Endothelial cell (in vitro differentiated cells): ENCODE measurements around the gene ELF5. TPM values are rescaled to one million over a fixed set of nuclear protein-coding genes. Genes with fewer than 3 reads are reported as not detected.

Source experiments
- DNase-seq: peaks from one replicate; pipeline ENCODE4 v3.0.0; 2021; ENCODE audit warnings: low spot score
- H3K27ac Mint-ChIP-seq: one replicate; pipeline ENCODE4 v1.8.0; 2021; ENCODE audit warnings: mixed read lengths, inconsistent platforms; ENCODE audit not compliant: unreplicated experiment
- H3K27me3 Mint-ChIP-seq: one replicate; pipeline ENCODE4 v1.8.0; 2021; ENCODE audit warnings: mild to moderate bottlenecking, moderate library complexity, mixed read lengths, inconsistent platforms; ENCODE audit not compliant: unreplicated experiment
- H3K36me3 Mint-ChIP-seq: one replicate; pipeline ENCODE4 v1.8.0; 2021; ENCODE audit warnings: mild to moderate bottlenecking, low read depth, mixed read lengths, inconsistent platforms; ENCODE audit not compliant: unreplicated experiment
- H3K4me1 Mint-ChIP-seq: one replicate; pipeline ENCODE4 v1.8.0; 2021; ENCODE audit warnings: mild to moderate bottlenecking, mixed read lengths, inconsistent platforms; ENCODE audit not compliant: unreplicated experiment
- H3K4me3 Mint-ChIP-seq: one replicate; pipeline ENCODE4 v1.8.0; 2021; ENCODE audit warnings: mild to moderate bottlenecking, mixed read lengths, inconsistent platforms; ENCODE audit not compliant: unreplicated experiment
- H3K9me3 Mint-ChIP-seq: one replicate; pipeline ENCODE4 v1.8.0; 2021; ENCODE audit warnings: mixed read lengths, inconsistent platforms; ENCODE audit not compliant: unreplicated experiment
- total RNA-seq: library from RNA; stranded (reverse); fragmentation: NEBNext Ultra II Directional; extraction: Animal tissue kit (Norgen Biotek cat#: 25700); gene quantifications from one replicate; pipeline ENCODE4 v1.2.1, GENCODE V29; 2021; ENCODE audit not compliant: unreplicated experiment
- TF ChIP-seq, protein P1 (sequence below): fragments of 200-600 bp; sonication (generic); IDR thresholded peaks from one replicate; pipeline ENCODE4 v1.5.0; 2021; ENCODE audit warnings: antibody characterized with exemption; ENCODE audit not compliant: unreplicated experiment

ELF5 gene
- total RNA-seq, 1 donor from 2014 or later, result not detected

GRCh38 chr11:34478845-34479663 lies 34.5 kb downstream of the ELF5 start:
- H3K9me3 Mint-ChIP-seq, result no peaks in the 10 kb centered on the region
- no peak for DNase-seq
- TF ChIP-seq, protein P1, sequence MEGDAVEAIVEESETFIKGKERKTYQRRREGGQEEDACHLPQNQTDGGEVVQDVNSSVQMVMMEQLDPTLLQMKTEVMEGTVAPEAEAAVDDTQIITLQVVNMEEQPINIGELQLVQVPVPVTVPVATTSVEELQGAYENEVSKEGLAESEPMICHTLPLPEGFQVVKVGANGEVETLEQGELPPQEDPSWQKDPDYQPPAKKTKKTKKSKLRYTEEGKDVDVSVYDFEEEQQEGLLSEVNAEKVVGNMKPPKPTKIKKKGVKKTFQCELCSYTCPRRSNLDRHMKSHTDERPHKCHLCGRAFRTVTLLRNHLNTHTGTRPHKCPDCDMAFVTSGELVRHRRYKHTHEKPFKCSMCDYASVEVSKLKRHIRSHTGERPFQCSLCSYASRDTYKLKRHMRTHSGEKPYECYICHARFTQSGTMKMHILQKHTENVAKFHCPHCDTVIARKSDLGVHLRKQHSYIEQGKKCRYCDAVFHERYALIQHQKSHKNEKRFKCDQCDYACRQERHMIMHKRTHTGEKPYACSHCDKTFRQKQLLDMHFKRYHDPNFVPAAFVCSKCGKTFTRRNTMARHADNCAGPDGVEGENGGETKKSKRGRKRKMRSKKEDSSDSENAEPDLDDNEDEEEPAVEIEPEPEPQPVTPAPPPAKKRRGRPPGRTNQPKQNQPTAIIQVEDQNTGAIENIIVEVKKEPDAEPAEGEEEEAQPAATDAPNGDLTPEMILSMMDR, result no peak
- H3K4me3 Mint-ChIP-seq, result no peak overlapping the region
- H3K27me3 Mint-ChIP-seq, result no peaks in the 10 kb centered on the region
- H3K27ac Mint-ChIP-seq, result no peak overlapping the region
- no peaks in the 10 kb centered on the region for H3K4me1 Mint-ChIP-seq
- no peaks in the 10 kb centered on the region for H3K36me3 Mint-ChIP-seq

- no peak for DNase-seq
- Mint-ChIP-seq H3K27me3 (no peaks in the 10 kb centered on the region), H3K4me3 (no peak overlapping the region), H3K27ac (no peak overlapping the region), H3K4me1 (no peaks in the 10 kb centered on the region), H3K9me3 (no peaks in the 10 kb centered on the region), H3K36me3 (peaks cover 9% of the 10 kb centered on the region)
- TF ChIP-seq, protein P1, result no peak
Observed at GRCh38 chr11:34476849-34477248, 36.7 kb downstream of the ELF5 start.

- no peaks in the 10 kb centered on the region for H3K27me3 Mint-ChIP-seq
- H3K36me3 Mint-ChIP-seq, result peaks cover 16% of the 10 kb centered on the region
- H3K27ac Mint-ChIP-seq, result no peak overlapping the region
- H3K4me3 Mint-ChIP-seq, result no peak overlapping the region
- H3K9me3 Mint-ChIP-seq, result no peaks in the 10 kb centered on the region
- TF ChIP-seq, protein P1, result no peak
- no peak for DNase-seq
- no peaks in the 10 kb centered on the region for H3K4me1 Mint-ChIP-seq
Observed at GRCh38 chr11:34475656-34476055, 37.9 kb downstream of the ELF5 start.

DNA sequence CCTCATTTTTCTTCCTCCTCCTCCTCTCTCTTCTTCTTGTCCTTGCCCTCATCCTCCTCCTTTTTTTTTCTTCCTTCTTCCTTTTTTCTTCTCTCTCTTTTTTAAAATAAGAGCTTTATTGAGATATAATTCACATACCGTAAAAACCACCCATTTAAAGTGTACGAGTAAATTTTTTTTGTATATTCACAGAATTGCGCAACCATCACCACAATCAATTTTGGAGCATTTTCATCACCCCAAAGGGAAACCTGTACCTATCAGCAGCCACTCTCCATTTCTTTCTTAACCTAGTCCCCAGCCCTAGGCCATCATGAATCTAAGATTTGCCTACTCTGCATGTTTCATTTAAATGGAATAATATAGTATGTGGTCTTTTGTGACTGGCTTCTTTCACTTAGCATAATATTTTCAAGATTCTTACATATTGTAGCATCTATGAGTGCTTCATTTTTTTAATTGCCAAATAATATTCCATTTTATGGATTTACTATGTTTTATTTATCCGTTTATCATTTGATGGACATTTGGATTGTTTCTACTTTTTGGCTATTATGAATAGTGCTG lies 39.9 kb downstream of the ELF5 start:
- no peak for DNase-seq
- Mint-ChIP-seq H3K27me3 (peaks cover under 1% of the 10 kb centered on the region), H3K27ac (no peak overlapping the region), H3K9me3 (no peaks in the 10 kb centered on the region), H3K36me3 (peaks cover 20% of the 10 kb centered on the region), H3K4me3 (no peak overlapping the region), H3K4me1 (no peaks in the 10 kb centered on the region)
- TF ChIP-seq, protein P1, result no peak
